ENCODE data around the gene DRC7.

DNA sequence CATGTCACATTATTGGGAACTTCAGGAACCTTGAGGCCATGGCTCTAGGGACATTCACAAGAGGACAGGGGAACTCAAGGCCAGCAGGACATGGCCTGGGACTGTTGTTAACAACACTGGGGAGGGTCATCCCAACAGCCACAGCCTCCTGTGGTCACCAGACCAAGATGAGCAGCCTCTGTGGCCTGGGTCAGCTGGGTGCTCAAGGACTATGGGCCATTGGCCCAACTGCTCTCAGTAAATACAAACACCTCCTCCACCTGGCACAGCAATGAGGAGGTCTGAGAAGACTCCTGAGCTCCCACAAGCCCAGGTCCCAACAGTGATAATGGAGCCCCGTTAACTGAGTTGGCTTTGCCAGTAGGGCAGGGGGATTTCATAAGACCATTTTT, 86.7 kb downstream of the DRC7 start:
- TF ChIP-seq, protein P1, sequence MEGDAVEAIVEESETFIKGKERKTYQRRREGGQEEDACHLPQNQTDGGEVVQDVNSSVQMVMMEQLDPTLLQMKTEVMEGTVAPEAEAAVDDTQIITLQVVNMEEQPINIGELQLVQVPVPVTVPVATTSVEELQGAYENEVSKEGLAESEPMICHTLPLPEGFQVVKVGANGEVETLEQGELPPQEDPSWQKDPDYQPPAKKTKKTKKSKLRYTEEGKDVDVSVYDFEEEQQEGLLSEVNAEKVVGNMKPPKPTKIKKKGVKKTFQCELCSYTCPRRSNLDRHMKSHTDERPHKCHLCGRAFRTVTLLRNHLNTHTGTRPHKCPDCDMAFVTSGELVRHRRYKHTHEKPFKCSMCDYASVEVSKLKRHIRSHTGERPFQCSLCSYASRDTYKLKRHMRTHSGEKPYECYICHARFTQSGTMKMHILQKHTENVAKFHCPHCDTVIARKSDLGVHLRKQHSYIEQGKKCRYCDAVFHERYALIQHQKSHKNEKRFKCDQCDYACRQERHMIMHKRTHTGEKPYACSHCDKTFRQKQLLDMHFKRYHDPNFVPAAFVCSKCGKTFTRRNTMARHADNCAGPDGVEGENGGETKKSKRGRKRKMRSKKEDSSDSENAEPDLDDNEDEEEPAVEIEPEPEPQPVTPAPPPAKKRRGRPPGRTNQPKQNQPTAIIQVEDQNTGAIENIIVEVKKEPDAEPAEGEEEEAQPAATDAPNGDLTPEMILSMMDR (conservative IDR thresholded peaks at IDR 0.05) = no peak
- TF ChIP-seq ZFX (IDR thresholded peaks at IDR 0.05) = no peak

Data from C4-2B (cell line).